Breast epithelium (tissue), 4 donors: ENCODE measurements around the gene CALN1. TPM values are rescaled to one million over a fixed set of nuclear protein-coding genes. Genes with fewer than 3 reads are reported as not detected.

Experiments
- DNase-seq, 2 donors: peaks; one replicate each; pipeline ENCODE4 v3.0.0-alpha.2; 2019; ENCODE audit warnings: low spot score in 2 of 2
- H3K27ac ChIP-seq, 2 donors: fragments of 200-600 bp; sonication (generic) in 1 of 2; one replicate each; pipeline ENCODE4 v1.5.1; 2016 to 2019; ENCODE audit warnings: mild to moderate bottlenecking in 1 of 2
- H3K27me3 ChIP-seq, 2 donors: fragments of 200-600 bp; sonication (generic) in 1 of 2; one replicate each; pipeline versions ENCODE4 v1.5.1 to v1.6.0; 2017 to 2019; ENCODE audit warnings: control low read depth in 1 of 2, mild to moderate bottlenecking in 1 of 2
- H3K36me3 ChIP-seq: fragments of 200-600 bp; one replicate; pipeline ENCODE4 v1.5.1; 2019
- H3K4me1 ChIP-seq, 2 donors: fragments of 200-600 bp; sonication (generic); one replicate each; pipeline ENCODE4 v1.5.1; 2016 to 2019; ENCODE audit warnings: control low read depth in 1 of 2
- H3K4me3 ChIP-seq, 3 donors: fragments of 200-600 bp; sonication (generic); 1 replicate in 2 of 3; 2 replicates in 1 of 3; pipeline ENCODE4 v1.5.1; 2016 to 2019; ENCODE audit warnings: mild to moderate bottlenecking in 3 of 3, moderate library complexity in 2 of 3
- H3K9me3 ChIP-seq, 2 donors: fragments of 200-600 bp; sonication (generic) in 1 of 2; one replicate each; pipeline ENCODE4 v1.5.1; 2016 to 2019; ENCODE audit warnings: control low read depth in 1 of 2
- CTCF ChIP-seq, 3 donors: fragments of 450-650 bp; IDR thresholded peaks; one replicate each; pipeline ENCODE4 v1.5.1; 2016 to 2017; ENCODE audit warnings: antibody characterized with exemption in 3 of 3, mild to moderate bottlenecking in 3 of 3, moderate library complexity in 3 of 3
- POLR2A ChIP-seq: fragments of 450-650 bp; IDR thresholded peaks from one replicate; pipeline ENCODE4 v1.6.1; 2016; ENCODE audit warnings: antibody characterized with exemption, mild to moderate bottlenecking, moderate library complexity
- POLR2AphosphoS5 ChIP-seq, 3 donors: sonication (generic); formaldehyde crosslinking; IDR thresholded peaks; one replicate each; pipeline ENCODE4 v1.6.1; 2017; ENCODE audit warnings: antibody characterized with exemption in 3 of 3
- intact Hi-C: fragments of 100-400 bp; cut with DNase I; formaldehyde crosslinking; loops from one replicate; pipeline ENCODE4 v1.15.1; 2023; ENCODE audit warnings: low total_unique reads
- total RNA-seq, 3 donors: library from RNA; depleted of rRNA; stranded (reverse); fragments of >200 nt; gene quantifications; one replicate each; pipeline ENCODE4 v1.1.0, GENCODE V29; 2016

The CALN1 gene
- total RNA-seq, 3 donors from 2014 or later, result under 0.01 to 0.33 (median 0.15) TPM

- Histone ChIP-seq H3K4me3 (no peak overlapping the region), H3K9me3 (peaks cover 4 to 13% of the 10 kb centered on the region in 2 donors), H3K27ac (no peak overlapping the region), H3K4me1 (no peaks in the 10 kb centered on the region), H3K36me3 (no peaks in the 10 kb centered on the region), H3K27me3 (peaks cover 0 to 48% of the 10 kb centered on the region in 2 donors)
- no peak for DNase-seq
- intact Hi-C loops, result no loop called here
- TF ChIP-seq CTCF (IDR thresholded peaks at IDR 0.05), result no peak
- TF ChIP-seq POLR2AphosphoS5 (IDR thresholded peaks at IDR 0.05), result no peak
- no peak for TF ChIP-seq POLR2A
Measured at GRCh38 chr7:72334066-72334465, 78.1 kb downstream of the CALN1 start.

GRCh38 chr7:72326811-72327210, 85.3 kb downstream of the CALN1 start:
- no peaks in the 10 kb centered on the region for H3K36me3 ChIP-seq
- peaks cover 0 to 2% of the 10 kb centered on the region in 2 donors for H3K9me3 ChIP-seq
- TF ChIP-seq POLR2A (no peak), CTCF (IDR thresholded peaks at IDR 0.05) (no peak), POLR2AphosphoS5 (IDR thresholded peaks at IDR 0.05) (no peak)
- H3K4me1 ChIP-seq, result no peaks in the 10 kb centered on the region
- H3K27me3 ChIP-seq, result no peaks in the 10 kb centered on the region
- H3K4me3 ChIP-seq, result no peak overlapping the region
- intact Hi-C loops, result no loop called here
- DNase-seq, result no peak
- no peak overlapping the region for H3K27ac ChIP-seq

- H3K36me3 ChIP-seq, result no peaks in the 10 kb centered on the region
- H3K4me3 ChIP-seq, result no peak overlapping the region
- H3K27me3 ChIP-seq, result no peaks in the 10 kb centered on the region
- H3K4me1 ChIP-seq, result no peaks in the 10 kb centered on the region
- intact Hi-C loops, result no loop called here
- TF ChIP-seq POLR2AphosphoS5 (IDR thresholded peaks at IDR 0.05) (no peak), POLR2A (no peak), CTCF (IDR thresholded peaks at IDR 0.05) (no peak)
- H3K9me3 ChIP-seq, result no peaks in the 10 kb centered on the region
- no peak overlapping the region for H3K27ac ChIP-seq
- no peak for DNase-seq
Measured at GRCh38 chr7:72326365-72326764, 85.8 kb downstream of the CALN1 start.

- TF ChIP-seq POLR2AphosphoS5 (IDR thresholded peaks at IDR 0.05), result no peak
- TF ChIP-seq POLR2A, result no peak
- no peak for TF ChIP-seq CTCF (IDR thresholded peaks at IDR 0.05)
- Histone ChIP-seq H3K27ac (no peak overlapping the region), H3K9me3 (no peaks in the 10 kb centered on the region), H3K4me1 (no peaks in the 10 kb centered on the region), H3K4me3 (no peak overlapping the region), H3K27me3 (no peaks in the 10 kb centered on the region), H3K36me3 (no peaks in the 10 kb centered on the region)
- intact Hi-C loops, result no loop called here
- no peak for DNase-seq
Measured at GRCh38 chr7:72325561-72325960, 86.6 kb downstream of the CALN1 start.

GRCh38 chr7:72321637-72322036, 90.5 kb downstream of the CALN1 start:
- intact Hi-C loops, result no loop called here
- DNase-seq, result no peak
- Histone ChIP-seq H3K36me3 (no peaks in the 10 kb centered on the region), H3K27me3 (no peaks in the 10 kb centered on the region), H3K9me3 (no peaks in the 10 kb centered on the region), H3K4me3 (no peak overlapping the region), H3K27ac (no peak overlapping the region), H3K4me1 (no peaks in the 10 kb centered on the region)
- TF ChIP-seq POLR2A, result no peak
- TF ChIP-seq CTCF (IDR thresholded peaks at IDR 0.05), result no peak
- no peak for TF ChIP-seq POLR2AphosphoS5 (IDR thresholded peaks at IDR 0.05)
